NCI-H774 (cell line): Measurements from ENCODE around the gene SLC2A11.
"Not testable (repeated sequence)": the region's sequence is repeated elsewhere in the genome, so short reads cannot be mapped to it uniquely, and the experiment has no call there.

Experiments
- DNase-seq: peaks from one replicate; lab custom pipeline; 2025; lab: John Stamatoyannopoulos, UW

SLC2A11 gene

GRCh38 chr22:23891726-23892125 lies 34.1 kb downstream of the SLC2A11 start:
- no peak for DNase-seq

GRCh38 chr22:23892130-23892529 lies 34.5 kb downstream of the SLC2A11 start:
- DNase-seq: no peak

- no peak for DNase-seq
Observed at GRCh38 chr22:23892706-23893105, 35.0 kb downstream of the SLC2A11 start.

GRCh38 chr22:23893121-23893944 lies 35.7 kb downstream of the SLC2A11 start:
- DNase-seq: no peak

GRCh38 chr22:23893945-23894709 lies 36.5 kb downstream of the SLC2A11 start, which contains the start of gene MIF:
MIF (plus strand) TSS chr22:23894383; CDS start chr22:23894475, 92 bp downstream.
- peak; percentile 90 for DNase-seq

- DNase-seq: peak; percentile 64
Observed at GRCh38 chr22:23894710-23895598, 37.3 kb downstream of the SLC2A11 start.

- no peak for DNase-seq
Observed at GRCh38 chr22:23895599-23896144, 38.0 kb downstream of the SLC2A11 start.

GRCh38 chr22:23896166-23896522 lies 38.5 kb downstream of the SLC2A11 start:
- no peak for DNase-seq

- no peak for DNase-seq
Observed at GRCh38 chr22:23896523-23897186, 39.0 kb downstream of the SLC2A11 start.

- no peak for DNase-seq
Observed at GRCh38 chr22:23897320-23897719, 39.6 kb downstream of the SLC2A11 start.

GRCh38 chr22:23898006-23898974 lies 40.6 kb downstream of the SLC2A11 start:
- DNase-seq: no peak

GRCh38 chr22:23899042-23899745 lies 41.5 kb downstream of the SLC2A11 start:
- DNase-seq: no peak

GRCh38 chr22:23900227-23900626 lies 42.6 kb downstream of the SLC2A11 start:
- DNase-seq: not testable (repeated sequence)

GRCh38 chr22:23901600-23901999 lies 43.9 kb downstream of the SLC2A11 start:
- DNase-seq: no peak

- no peak for DNase-seq
Observed at GRCh38 chr22:23903328-23903971, 45.8 kb downstream of the SLC2A11 start.

- no peak for DNase-seq
Observed at GRCh38 chr22:23904573-23905254, 47.0 kb downstream of the SLC2A11 start.

- no peak for DNase-seq
Observed at GRCh38 chr22:23906641-23907040, 49.0 kb downstream of the SLC2A11 start.

GRCh38 chr22:23907423-23907822 lies 49.7 kb downstream of the SLC2A11 start:
- DNase-seq: not testable (repeated sequence)
